ENCODE measurements around the gene ACOD1.

ACOD1 gene

DNA sequence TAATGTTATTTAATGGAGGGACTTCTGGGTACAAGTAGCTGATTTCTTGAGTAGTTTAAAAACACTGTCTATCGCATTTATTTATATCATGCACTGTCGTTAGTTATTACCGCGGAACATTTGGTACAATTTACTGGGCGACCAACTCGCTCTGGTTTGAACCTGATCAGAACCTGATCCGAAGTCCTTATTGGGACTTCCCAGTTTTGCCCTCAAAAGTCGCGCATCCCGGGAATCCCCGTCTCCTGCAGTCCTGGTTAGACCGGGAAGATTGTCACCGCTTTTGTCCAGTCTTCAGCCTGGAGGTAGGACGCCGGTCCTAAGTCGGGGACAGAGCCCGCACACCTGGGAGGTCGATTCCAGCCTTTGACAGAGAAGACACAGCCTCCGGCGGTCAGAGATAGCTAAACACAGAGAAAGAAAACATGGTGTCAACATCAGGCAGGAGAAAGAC lies 44.3 kb downstream of the ACOD1 start:
- no peak for DNase-seq

DNA sequence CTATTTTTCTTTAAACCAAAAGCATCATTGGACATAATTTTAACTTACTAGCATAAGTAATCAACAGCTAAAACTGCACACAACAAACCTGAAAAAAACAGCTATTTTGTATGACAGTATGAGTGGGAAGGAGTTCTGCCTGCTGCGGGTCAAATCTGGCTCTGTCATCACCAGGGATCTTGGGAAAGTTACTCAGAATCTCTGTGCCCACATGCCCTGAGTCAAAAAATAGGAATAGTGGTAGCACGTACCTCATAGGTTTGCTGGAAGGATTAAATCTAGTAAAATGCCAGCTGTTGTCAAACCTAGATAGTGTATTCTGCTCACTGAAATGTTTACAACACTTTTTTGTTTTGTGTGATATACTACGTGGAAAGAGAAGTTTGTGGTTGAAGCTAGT lies 44.7 kb downstream of the ACOD1 start:
- no peak for DNase-seq

DNA sequence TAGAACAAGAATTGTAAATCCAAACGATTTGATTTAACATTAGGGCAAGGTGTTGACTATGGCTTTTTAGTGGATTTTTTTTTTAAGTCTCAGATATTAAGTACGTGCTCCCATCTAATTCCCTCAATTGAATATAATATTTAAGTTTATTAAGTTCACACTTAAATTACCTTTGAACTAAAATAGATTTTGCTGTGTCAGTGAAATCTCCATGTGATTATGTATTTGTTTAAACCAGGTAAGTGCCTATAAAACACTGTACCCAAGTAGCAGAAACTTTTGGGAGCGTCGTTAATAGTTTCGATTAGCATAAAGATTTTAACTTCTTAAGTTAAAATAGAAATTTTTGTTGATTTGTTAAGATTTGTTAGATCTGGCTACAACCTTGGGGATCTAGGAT lies 45.2 kb downstream of the ACOD1 start:
- no peak for DNase-seq

DNA sequence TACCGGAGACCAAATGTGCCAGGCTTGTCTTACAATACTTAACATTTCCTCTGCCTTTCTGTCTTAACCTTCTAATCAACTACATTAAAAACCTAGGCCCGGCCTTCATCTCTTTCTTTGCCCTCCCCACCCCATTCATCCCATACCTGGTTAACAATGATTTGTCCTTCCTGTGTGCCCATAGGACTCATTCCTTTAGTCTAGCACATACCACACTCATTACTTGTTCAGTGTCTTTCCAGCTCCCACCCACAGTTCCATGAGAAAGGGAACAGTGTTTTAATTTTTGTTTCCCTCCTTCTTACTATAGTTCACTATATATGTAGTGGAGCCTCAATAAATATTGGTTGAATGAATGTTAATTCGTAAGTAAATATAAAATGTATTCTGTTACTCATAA lies 46.0 kb downstream of the ACOD1 start:
- no peak for DNase-seq

DNA sequence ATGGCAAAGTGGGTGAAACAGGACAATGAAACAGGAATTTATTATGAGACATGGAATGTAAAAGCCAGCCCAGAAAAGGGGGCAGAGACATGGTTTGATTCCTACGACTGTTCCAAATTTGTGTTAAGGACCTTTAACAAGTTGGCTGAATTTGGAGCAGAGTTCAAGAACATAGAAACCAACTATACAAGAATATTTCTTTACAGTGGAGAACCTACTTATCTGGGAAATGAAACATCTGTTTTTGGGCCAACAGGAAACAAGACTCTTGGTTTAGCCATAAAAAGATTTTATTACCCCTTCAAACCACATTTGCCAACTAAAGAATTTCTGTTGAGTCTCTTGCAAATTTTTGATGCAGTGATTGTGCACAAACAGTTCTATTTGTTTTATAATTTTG lies 52.2 kb downstream of the ACOD1 start:
- no peak for DNase-seq

DNA sequence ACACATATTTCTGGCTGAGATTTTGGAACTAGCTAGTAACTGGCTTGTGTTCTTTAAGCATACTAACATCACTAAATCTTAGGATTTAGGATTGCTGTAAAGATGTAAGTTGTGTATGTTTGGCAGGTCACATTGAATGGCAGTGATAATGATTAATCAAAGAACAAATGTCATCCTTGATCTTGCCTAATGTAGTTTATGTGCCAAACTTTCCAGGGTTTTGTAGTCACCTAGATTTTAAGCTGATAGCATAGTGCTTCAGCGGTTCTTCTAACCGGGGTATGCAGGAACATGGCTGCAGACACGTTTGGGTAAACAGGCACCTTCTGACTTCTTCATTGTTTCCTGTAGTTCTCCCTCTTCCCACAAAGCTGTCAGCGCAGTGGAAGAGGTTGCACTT lies 53.2 kb downstream of the ACOD1 start:
- no peak for DNase-seq

DNA sequence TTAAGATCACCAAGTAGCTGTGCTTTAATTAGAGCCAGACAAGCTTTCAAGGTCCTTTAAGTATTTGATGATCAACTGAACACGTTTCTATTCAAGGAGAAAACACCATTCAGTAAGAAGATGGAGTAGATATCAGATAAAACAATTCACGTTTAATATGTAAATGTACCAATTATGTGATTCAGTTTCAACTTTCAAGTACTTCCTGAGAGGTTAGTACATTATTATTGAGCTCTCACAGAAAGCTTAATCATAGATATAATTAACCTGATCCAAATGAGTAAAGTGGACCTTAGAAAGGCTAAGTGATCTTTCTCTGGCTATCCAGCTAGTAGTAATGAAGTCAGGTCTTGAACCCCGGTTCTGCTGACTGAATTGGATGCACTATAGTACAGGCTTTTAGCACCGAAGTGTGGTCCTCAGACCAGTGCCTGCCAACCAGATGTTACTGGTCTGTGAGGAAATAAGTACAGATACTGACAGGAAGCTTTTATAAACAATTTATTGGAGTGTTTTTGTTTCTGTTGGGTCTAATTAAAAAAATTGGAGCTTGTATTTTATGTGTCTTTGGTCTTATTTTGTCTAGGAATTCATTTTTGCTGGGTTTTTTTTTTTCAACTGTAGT lies 53.8 kb downstream of the ACOD1 start:
- no peak for DNase-seq

DNA sequence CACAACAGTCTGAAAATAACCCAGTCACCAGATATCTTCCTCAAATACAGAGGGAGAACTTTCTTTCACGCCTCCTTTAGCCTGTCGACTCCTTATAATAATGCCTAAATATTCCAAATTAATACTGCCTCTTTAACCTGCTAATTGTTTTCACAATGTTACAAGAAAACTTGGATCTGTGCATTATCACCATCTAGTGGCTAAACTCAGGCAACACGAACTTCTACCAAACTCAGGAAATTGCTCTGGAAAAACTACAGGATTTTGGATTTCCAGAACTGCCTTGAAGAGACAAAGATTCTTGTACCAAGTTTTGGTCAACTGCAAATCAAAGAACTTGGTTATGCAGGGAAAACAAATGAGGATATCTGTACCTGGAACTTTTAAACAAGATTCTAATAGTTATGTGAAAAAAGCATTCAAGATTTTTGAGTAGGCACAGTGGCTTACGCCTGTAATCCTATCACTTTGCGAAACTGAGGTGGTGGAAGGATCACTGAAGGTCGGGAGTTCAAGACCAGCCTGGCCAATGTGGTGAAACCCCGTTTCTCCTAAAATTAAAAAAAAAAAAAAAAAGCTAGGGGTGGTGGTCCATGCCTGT lies 54.4 kb downstream of the ACOD1 start:
- DNase-seq, result peak in 1 of 2 experiments; percentile 0

Data from NCI-H446 (cell line).